ENCODE measurements around the gene EIF2AK2. TPM values are rescaled to one million over a fixed set of nuclear protein-coding genes. Genes with fewer than 3 reads are reported as not detected.

The EIF2AK2 gene
- total RNA-seq, 3 donors from 2014 or later = 22.3 to 33.2 (median 23.5) TPM

GRCh38 chr2:37191747-37192146 lies 35.0 kb upstream of the EIF2AK2 start:
- Histone ChIP-seq H3K9me3 (no peaks in the 10 kb centered on the region), H3K36me3 (no peaks in the 10 kb centered on the region), H3K27me3 (no peaks in the 10 kb centered on the region), H3K27ac (no peak overlapping the region), H3K4me3 (no peak overlapping the region), H3K4me1 (no peaks in the 10 kb centered on the region)
- no peak for DNase-seq (ENCODE audit: low spot score in 2 of 2)
- intact Hi-C loops (cut with DNase I; ENCODE audit: low total_unique reads) = no loop called here
- TF ChIP-seq POLR2A (IDR thresholded peaks at IDR 0.05) (no peak), CTCF (IDR thresholded peaks at IDR 0.05) (no peak), POLR2AphosphoS5 (IDR thresholded peaks at IDR 0.05) (no peak)

DNA sequence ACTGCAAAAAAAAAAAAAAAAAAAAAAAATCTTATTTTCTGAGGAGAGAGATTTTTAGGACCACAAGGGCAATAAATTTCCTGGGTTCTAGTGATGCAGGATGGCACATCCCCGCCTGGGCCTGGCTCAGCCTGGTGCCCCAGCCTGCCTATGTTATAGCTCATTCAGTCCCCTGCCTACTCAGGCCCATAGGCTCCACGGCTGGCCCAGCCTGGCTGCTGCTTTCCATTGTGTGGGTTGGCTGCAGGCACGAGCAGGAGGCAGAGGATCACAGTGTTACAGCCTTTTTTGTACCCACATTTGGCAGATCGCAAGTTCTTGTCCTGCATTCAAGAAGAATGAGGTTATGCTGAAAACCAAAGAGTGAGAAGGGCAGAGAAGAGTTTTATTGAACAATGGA lies 34.5 kb upstream of the EIF2AK2 start:
- Histone ChIP-seq H3K36me3 (no peaks in the 10 kb centered on the region), H3K27ac (no peak overlapping the region), H3K9me3 (no peaks in the 10 kb centered on the region), H3K4me3 (no peak overlapping the region), H3K4me1 (no peaks in the 10 kb centered on the region), H3K27me3 (no peaks in the 10 kb centered on the region)
- TF ChIP-seq CTCF (IDR thresholded peaks at IDR 0.05) (no peak), POLR2A (IDR thresholded peaks at IDR 0.05) (no peak), POLR2AphosphoS5 (IDR thresholded peaks at IDR 0.05) (no peak)
- DNase-seq (ENCODE audit: low spot score in 2 of 2) = no peak
- intact Hi-C loops (cut with DNase I; ENCODE audit: low total_unique reads) = no loop called here

DNA sequence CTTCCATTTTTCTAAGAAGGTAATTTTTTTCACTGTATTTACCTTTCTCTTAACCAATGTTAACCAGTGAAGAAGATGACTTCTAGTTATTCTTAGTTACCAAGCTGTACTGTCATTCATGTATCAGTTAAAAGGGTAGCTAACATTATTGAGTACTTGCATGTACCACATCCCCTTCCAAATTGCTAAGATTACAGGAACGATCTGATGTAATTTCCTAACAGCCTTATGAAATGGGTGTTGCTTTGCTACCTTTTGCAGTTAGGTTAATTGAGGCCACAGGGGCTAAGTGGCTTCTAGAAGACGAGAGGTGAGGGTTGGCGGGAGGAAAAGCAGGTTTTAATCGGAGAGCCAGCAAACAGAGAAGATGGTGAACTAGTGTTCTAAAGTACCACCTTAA lies 33.5 kb upstream of the EIF2AK2 start:
- intact Hi-C loops (cut with DNase I; ENCODE audit: low total_unique reads) = no loop called here
- Histone ChIP-seq H3K27ac (peak overlapping the region in 1 of 2 donors; percentile 61), H3K4me3 (no peak overlapping the region), H3K27me3 (no peaks in the 10 kb centered on the region), H3K4me1 (no peaks in the 10 kb centered on the region), H3K9me3 (no peaks in the 10 kb centered on the region), H3K36me3 (no peaks in the 10 kb centered on the region)
- no peak for DNase-seq (ENCODE audit: low spot score in 2 of 2)
- TF ChIP-seq POLR2AphosphoS5 (IDR thresholded peaks at IDR 0.05) (no peak), CTCF (IDR thresholded peaks at IDR 0.05) (no peak), POLR2A (IDR thresholded peaks at IDR 0.05) (no peak)

- Histone ChIP-seq H3K9me3 (no peaks in the 10 kb centered on the region), H3K27ac (peak overlapping the region in 1 of 2 donors; percentile 61), H3K36me3 (no peaks in the 10 kb centered on the region), H3K4me1 (no peaks in the 10 kb centered on the region), H3K27me3 (no peaks in the 10 kb centered on the region), H3K4me3 (no peak overlapping the region)
- TF ChIP-seq CTCF (IDR thresholded peaks at IDR 0.05) (no peak), POLR2A (IDR thresholded peaks at IDR 0.05) (no peak), POLR2AphosphoS5 (IDR thresholded peaks at IDR 0.05) (no peak)
- peak in 1 of 2 donors; percentile 40 for DNase-seq (ENCODE audit: low spot score in 2 of 2)
- intact Hi-C loops (cut with DNase I; ENCODE audit: low total_unique reads) = no loop called here
These were observed 32.8 kb upstream of the EIF2AK2 start for GRCh38 chr2:37189452-37190153.

DNA sequence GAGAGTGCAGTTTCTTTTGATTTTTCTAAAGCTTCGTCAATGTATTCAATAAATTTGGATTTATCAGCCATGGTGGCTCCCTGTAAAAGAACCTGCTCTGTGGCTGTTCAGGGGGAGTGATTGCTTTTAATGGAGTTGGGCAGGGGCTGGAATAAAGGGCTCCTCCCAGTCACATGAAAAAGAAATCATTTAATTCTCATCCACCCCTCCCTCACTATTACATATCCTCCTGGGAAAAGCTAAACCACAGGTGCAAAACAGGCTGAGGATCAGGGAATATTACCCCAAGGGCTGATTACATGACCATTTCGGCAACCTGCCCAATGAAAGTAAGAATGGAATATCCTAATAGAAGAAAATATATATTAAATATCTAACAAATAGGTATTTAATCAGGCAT lies 31.8 kb upstream of the EIF2AK2 start, which contains the start of gene SULT6B1:
Gene SULT6B1, minus strand, starts transcription at position 101 of the 400 bp plus-strand sequence. Its CDS starts 30 bp downstream, at position 71.
- H3K4me3 ChIP-seq = no peak within 1 kb of the TSS
- DNase-seq (ENCODE audit: low spot score in 2 of 2) = no peak
- no peaks in the 10 kb centered on the region for H3K4me1 ChIP-seq
- H3K27me3 ChIP-seq = no peaks in the 10 kb centered on the region
- intact Hi-C loops (cut with DNase I; ENCODE audit: low total_unique reads) = loop anchor here (1.0 kb wide), 1 partner anchor 22 kb away; no protein-coding TSS in a partner anchor
- no peaks in the 10 kb centered on the region for H3K9me3 ChIP-seq
- TF ChIP-seq POLR2A (IDR thresholded peaks at IDR 0.05) = no peak
- no peak for TF ChIP-seq CTCF (IDR thresholded peaks at IDR 0.05)
- no peak for TF ChIP-seq POLR2AphosphoS5 (IDR thresholded peaks at IDR 0.05)
- no peaks in the 10 kb centered on the region for H3K36me3 ChIP-seq
- H3K27ac ChIP-seq = peak within 1 kb of the TSS in 1 of 2 donors; percentile 61

Data from breast epithelium (tissue), 4 donors.